ENCODE data around the gene KBTBD2. TPM values are rescaled to one million over a fixed set of nuclear protein-coding genes. Genes with fewer than 3 reads are reported as not detected.

Gene KBTBD2
- 24.6 to 29.1 TPM (median 25.5 TPM) in 5 replicates for total RNA-seq (2022; extraction: Qiagen RNA extraction; ENCODE audit: low read depth)

GRCh38 chr7:32891043-32891799, at the start of gene KBTBD2:
TSS of gene KBTBD2 (minus strand) at chr7:32891760. CDS start at chr7:32879604, 12,156 bp downstream.

Other genes starting within 250 kb of the KBTBD2 start
- gene FKBP9, start 65.7 kb upstream of the KBTBD2 start, total RNA-seq (2022; extraction: Qiagen RNA extraction; ENCODE audit: low read depth) = 73.8 to 142 TPM (median 84.9 TPM) in 5 replicates
- gene NT5C3A, start 171.0 kb upstream of the KBTBD2 start, total RNA-seq (2022; extraction: Qiagen RNA extraction; ENCODE audit: low read depth) = 35.8 to 51.8 TPM (median 37.3 TPM) in 5 replicates
- gene RP9, start 217.6 kb upstream of the KBTBD2 start, total RNA-seq (2022; extraction: Qiagen RNA extraction; ENCODE audit: low read depth) = 32.3 to 37.8 TPM (median 36.4 TPM) in 5 replicates
- 2.8 to 3.8 TPM (median 3.4 TPM) in 5 replicates for gene BBS9, start 237.8 kb upstream of the KBTBD2 start, total RNA-seq (2022; extraction: Qiagen RNA extraction; ENCODE audit: low read depth)